HG02642 (cell line): ENCODE measurements around the gene DLG3.
"Not testable (repeated sequence)": the region's sequence is repeated elsewhere in the genome, so short reads cannot be mapped to it uniquely, and the experiment has no call there.

Experiments used
- ATAC-seq: cut with Tn5 transposase; IDR thresholded peaks from one replicate; pipeline ENCODE4 v1.9.1; 2021; ENCODE audit warnings: mild to moderate bottlenecking; ENCODE audit not compliant: unreplicated experiment, poor library complexity

DLG3 gene

DNA sequence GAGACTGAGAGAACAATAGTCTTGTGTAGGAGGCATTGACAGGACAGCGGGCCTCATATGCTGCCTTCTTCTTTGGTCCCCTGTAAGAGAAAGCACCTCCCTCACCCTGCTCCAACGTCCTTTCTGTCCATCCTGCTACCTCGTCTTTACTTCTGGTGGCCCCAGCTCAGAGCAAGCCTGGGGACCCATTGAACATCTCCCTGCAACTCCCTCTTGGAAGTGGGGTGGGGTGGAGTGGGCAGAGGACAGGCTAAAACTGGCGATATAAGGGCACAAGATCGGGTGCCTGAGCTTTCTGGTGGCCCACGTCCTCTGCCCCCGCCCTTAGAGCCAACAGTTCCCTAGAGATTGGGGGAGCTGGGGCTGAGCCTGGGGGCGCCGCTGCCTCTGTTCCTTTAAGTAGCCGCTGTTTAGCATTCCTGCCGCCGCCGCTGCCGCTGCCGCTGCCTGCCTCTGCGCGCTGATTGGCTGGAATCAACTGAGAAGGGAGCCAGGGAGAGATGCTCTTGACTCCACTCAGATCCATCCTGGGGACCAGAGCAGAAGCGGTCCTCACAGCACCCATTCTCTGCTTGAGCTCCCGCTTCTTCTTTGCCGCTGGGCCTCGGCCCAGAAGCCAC, at the start of gene DLG3:
Gene DLG3, plus strand, starts transcription at position 510 of the 620 bp plus-strand sequence. CDS start 367 bp downstream, outside the sequence.
- ATAC-seq: no peak

DNA sequence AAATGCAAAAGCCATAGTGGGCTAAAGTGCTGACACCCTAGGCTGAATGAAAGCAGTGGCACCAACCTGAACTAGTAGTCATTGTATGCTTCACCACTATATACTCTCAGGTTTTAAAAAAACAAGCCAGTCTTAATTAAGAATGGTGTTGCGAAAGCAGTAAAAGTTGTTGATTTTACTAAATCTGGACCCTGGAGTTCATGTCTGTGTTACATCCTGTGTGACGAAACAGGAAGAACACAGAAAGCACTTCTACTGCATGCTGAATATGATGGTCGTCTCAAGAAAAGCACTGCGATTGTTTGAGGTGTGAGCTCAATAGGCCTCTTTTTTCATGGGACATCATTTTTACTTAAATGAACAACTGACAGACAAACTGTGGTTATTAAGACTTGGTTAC, 45.7 kb upstream of the DLG3 start:
- ATAC-seq: no peak

DNA sequence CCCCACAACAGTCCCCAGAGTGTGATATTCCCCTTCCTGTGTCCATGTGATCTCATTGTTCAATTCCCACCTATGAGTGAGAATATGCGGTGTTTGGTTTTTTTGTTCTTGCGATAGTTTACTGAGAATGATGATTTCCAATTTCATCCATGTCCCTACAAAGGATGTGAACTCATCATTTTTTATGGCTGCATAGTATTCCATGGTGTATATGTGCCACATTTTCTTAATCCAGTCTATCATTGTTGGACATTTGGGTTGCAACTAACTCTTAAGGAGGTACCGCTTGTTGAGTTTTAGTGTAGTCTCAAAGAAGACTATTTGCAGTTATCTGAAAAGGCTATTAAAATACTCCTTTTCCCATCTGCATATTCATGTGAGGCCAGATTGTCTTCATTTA, 44.5 kb upstream of the DLG3 start:
- ATAC-seq: not testable (repeated sequence)

DNA sequence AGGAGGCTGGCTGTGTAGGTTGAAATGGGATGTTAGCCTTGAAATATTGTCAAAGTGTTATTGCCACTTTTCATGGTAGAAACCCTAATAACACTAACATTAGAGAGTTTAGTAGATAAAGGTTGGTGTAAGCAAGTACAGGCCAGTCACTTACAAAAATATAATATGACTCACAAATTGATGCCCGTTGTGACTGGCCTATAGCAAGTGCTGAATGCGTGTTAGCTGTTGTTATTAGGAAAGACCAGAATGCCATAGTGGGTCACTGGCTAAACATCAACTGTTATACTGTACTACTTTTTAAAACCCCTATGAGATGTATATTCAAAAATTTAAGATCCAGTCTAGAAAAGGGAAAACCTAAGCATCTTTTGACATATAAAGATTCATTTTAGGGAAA, 41.9 kb upstream of the DLG3 start:
- no peak for ATAC-seq

DNA sequence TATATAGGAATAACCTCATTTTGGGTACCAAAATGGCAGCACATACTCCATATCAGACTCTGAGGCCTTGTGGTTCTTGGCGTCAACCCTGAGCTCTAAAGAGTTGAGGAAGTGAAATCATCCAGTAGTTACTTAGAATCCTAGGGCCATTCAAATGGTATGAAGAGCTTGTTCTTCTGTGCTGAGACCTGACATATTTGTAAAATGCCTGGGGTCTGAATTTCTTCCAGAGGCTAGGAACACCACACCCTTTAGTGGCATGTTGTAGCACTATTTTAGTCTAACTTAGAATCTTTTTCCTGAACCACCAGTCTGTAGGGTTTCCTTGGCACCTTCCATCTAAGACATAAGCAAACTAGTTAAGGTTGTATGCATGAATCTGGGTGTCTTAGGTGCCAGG, 39.6 kb upstream of the DLG3 start:
- ATAC-seq: no peak

DNA sequence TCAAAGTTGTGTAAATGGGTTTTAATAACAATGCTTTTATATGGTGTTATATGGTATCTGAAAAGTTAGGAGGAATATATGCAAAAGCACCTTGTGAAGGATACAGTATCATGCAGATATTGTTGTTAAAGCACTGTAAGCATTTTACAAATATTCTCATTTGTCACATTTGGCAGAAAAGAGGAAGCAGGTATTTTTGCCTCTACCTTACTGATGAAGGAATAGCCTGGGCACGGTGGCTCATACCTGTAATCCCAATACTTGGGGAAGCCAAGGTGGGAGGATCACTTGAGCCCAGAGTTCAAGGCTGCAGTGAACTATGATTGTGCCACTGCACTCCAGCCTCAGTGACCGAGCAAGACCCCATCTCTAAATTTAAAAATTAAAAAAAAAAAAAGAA, 33.7 kb upstream of the DLG3 start:
- ATAC-seq: no peak

DNA sequence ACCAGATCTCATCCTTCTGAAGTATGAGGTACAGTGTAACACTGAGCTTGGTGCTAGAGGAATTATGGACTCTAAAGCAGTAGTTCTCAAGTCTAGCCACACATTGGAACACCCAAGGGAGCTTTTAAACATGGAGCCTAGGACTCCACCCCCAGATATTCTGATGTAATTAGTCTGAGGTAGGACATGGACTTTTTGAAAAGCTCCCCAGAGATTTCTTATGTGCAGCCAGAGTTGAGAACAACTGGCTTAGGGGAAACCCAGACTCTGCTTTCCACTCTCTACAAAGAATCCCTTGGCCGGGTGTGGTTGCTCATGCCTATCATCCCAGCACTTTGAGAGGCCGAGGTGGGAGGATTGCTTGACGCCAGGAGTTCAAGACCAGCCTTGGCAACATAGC, 33.2 kb upstream of the DLG3 start:
- ATAC-seq: no peak

DNA sequence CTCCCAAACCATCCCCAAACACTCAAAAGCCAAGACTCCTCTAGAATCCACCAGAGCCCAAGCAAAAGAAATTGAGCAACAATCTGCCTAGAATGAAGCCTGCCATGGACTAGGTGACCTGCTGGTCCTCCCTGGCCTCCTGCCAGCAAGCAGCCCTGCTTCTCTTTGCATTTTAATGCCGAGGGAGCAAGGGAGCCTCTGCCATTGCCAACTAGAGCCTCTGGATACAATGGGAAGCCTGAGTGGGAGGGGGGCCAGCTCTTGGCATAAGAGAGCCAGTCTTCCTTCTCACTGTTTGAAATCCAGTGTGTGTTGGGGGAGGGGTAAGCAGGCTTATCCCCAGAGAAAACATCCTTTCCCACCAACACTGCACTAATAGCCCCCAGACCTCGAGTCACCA, 23.0 kb upstream of the DLG3 start:
- ATAC-seq: no peak

DNA sequence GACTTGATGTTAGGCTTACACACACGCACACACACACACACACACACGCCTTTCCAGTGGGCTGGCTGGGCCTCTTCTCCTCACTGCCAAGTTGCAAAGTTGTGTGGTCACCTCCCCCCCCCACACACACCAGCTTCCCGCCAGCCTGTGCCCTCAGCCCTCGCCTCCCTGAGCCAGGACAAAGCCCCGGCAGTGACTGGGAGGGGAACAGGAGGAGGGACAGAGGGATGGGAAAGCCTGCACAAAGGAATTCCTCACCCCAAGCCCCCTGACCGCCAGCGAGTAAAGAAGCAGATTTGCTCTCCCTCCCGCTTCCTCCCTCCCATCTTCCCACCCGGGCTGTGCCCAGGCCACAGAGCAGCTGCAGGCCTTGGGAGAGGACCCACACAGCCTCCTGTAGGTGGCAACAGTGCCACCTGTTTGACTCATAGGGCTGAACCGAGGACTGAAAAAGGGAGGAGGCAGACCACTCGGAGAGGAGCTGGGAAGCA, 21.7 kb upstream of the DLG3 start, which contains the start of gene GDPD2:
Gene GDPD2, plus strand, starts transcription at position 464 of the 491 bp plus-strand sequence. CDS start 1,671 bp downstream, outside the sequence.
- ATAC-seq: no peak

DNA sequence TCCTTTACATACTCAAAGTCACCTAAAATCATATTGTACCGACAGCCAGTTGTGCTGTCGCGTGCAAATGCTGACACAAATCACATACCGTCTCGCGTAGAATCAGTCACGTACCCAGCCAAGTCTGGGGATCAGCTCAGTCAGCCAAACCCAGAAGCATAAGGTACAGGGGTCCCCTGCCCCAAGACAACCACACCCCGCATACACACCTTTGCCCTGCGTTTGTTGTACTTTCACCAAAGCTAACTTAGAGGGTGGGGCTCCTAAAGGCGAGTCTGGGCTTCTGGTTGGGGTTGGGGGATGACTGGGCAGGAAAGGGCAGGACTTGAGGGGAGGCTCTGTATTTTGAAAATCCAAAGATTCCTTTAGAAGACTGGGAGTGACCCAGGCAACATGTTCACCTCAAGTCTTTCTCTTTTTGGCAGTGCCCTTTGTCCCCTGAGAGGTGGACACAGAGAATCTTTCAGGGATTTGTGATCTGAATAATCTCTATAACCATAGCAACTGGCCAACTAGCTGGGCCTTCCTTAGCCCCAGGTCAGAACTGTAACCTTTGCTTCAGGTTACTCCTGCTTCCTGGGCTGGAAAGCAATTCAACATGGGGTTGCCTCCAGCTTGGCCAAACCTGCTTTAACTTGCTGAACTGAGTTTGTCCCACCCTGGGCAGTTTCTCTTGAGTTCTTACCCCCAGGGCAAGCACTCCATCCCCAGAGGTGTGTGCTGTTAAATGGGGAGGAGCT, 20.5 kb upstream of the DLG3 start:
- no peak for ATAC-seq

DNA sequence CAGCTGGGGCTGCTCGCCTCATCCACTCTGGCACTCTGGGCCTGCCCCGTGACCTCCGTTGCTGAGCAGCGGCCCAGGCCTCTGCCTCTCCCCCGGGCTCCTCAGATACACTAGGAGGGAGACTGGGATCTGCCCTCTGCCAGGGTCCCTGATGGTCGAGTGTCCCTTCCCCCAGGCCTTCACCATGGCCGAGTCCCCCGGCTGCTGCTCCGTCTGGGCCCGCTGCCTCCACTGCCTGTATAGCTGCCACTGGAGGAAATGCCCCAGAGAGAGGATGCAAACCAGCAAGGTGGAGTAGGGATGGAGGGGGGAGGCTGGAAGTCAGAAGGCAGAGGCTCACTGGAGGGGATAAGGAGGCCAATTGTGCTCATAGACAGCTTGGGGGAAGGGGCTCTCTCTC, 19.8 kb upstream of the DLG3 start:
- no peak for ATAC-seq

DNA sequence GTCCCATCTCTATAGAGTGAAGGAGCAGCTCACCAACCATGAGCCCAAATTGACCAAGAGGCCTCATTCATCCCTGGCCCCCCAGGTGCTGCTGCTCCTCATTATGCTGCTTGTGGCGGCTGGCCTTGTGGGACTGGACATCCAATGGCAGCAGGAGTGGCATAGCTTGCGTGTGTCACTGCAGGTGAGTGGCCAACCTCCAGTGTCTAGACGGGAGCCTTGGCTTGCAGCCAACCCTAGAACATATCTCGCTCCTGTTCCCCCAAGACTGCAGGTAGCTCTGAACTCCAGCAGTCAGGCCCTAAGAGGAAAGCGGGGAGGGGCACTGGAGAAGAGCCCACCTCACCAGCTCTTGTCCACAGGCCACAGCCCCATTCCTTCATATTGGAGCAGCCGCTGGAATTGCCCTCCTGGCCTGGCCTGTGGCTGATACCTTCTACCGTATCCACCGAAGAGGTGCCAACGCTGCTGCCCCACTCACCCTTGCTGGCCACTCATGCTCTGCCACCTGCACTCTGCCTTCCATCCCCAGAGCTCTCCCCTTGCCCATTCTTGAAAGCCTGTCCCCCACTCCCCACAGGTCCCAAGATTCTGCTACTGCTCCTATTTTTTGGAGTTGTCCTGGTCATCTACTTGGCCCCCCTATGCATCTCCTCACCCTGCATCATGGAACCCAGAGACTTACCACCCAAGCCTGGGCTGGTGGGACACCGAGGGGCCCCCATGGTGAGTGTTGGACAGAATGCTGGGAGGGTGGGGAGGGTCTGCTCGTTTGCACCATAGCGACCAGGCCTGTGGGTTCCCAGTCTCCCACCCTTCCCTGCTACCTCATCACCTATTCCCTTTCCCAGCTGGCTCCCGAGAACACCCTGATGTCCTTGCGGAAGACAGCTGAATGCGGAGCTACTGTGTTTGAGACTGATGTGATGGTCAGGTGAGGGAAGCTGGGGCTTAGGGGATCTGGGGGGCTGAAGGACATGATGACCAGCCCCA, 18.1 kb upstream of the DLG3 start:
- no peak for ATAC-seq

DNA sequence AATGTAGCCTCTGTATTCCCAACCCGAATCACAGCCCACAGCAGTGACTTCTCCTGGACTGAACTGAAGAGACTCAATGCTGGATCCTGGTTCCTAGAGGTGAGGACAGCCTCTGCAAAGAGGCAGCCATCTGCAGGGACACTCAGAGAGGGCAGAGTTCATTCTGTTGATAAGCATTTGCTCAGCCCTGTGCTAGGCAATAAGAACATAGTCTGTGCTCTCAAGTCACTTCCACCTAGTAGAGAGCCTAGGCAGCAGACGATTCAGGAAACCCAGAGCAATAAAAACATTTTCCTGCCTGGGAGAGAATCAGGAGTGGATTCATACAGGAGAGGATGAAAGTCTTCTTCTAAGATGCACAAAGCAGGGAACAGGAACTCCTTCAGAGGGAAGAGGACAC, 17.3 kb upstream of the DLG3 start:
- ATAC-seq: no peak

DNA sequence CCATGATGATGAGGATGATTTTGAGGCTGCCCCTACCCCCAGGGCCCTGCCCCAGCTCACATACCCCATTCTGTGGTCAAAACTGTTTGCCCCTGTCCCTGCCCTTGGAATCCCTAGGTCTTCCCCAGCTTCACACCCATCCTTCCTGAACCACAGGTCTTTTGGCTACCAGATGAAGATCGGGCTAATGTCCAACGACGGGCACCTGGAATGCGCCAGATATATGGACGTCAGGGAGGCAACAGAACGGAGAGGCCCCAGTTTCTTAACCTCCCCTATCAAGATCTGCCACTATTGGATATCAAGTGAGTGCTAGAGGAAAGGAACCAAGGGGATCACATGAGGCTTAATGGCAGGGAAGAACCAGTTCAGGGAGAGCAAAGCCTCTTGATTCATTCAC, 14.9 kb upstream of the DLG3 start:
- no peak for ATAC-seq

DNA sequence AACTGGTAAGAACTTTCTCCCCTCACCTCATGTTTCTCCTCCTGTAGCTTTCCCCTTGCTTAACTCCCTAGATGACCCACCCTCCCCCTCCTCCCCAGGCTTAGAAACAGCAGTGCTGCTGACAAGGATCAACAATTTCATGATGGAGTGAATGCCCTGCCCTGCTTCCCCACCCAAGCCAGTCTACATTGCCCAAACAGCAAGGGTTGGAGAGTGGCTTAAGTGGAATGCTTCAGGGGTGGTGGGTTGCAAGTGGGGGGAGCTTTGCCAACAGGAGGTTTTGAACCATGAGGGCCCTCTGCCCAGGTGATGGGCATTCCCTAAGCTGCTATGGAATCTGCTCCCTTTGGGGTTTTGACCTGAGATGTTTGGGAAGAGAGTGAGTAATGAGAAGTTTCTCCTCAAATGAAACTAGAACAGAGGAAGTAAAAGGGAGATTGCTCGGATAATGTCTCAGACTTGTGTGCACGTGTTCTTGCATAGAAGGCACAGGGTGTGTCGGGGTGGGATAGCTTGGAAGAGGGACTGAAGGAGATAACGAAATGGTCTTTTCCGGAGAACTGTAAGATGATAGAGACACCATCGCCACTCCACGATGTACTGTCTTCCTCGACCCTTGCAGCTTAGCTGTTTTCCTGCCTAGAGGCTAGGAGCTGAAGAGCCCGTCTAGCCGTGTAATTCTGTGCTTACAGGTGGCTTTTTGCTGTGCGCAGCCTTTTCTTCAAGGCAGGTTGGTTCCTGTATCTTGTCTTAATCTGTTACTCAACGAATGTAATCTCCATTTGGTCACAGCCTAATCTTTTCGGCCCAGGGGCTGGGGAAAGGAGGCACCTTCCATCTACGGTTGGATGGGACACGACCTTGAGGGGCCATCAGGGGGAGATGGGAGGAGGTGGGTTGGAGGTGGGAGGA, 11.4 kb upstream of the DLG3 start:
- ATAC-seq: no peak

DNA sequence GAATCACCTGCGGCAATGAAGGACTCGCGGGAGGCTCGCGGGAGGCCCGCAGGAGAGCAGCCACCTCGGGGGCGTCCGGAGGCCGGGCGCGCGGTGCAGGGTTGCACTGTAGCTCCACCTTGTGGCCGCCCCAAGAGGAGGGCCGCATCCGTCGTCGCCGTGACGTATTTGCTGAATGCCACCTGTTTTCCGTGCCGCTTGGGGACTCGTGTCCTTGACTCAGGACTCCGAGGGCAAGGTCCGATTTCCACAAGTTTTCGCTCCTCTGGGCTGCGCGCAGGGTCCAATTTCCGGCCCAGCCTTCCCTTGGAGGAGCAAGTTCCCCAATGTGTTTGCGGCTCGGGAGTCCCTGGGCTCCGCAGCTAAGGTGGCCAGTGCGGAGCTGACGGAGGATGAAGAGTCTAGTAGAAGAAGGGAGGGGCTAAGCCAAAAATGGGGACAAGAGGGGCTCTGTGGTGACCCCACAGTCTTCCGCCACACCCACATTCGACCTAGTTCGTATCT, 10.7 kb upstream of the DLG3 start:
- ATAC-seq: peak; percentile 77

DNA sequence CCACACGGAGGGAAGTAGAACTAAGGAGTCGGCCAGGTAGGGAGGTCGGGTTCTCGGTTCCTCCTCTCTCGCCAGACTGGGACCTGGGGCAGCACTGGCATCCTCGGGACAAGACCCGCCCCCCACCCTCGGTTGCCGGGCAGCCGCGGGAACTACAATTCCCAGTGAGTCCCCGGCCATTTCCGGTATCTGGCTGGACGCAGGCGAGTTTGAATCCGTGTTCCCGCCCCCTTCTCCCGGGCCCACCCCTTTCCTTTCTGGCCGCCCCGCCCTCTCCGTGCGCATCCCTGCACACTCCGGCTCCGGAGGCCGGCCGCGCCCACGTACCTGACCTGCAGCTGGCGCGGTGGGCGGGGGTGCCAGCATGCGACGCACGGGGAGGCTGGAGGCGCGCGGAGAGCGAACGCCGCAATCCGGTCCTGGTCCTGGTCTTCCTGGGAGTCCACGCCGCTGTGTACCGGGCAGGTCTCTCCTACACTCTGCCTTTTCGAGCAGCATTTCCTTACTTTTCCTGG, 10.2 kb upstream of the DLG3 start:
- peak; percentile 77 for ATAC-seq

DNA sequence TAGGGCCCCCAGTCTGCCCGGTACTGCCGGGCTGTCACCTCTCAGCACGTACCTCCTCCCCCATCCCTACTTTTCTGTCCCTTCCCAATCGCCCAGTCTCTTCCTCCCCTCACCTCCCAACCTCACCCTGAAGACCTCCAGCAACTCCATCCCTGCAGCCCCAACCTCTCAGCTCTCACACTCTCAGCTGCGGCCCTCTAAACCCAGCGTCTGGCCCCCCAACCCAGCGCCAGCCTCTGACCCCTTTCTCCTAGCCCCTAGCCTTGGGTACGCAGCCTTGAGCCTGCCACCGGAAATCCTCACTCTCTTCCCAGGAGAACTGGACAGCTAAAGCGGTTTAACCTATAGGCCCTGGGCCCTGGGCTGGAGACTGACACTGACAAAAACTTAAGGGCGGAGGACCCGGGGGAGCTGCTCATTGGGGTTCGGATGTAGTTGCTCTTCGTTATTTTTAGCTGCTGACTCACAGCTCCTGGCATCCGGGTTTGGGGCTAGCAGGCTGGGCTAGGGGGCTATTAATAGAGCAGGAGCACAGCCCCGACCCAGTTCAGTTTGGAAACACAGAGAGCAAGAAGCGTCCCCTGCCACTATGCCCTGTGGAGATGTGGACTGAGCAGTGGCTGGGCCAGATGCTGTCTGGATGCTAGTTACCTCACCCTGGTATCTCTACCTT, 9.6 kb upstream of the DLG3 start:
- ATAC-seq: no peak

DNA sequence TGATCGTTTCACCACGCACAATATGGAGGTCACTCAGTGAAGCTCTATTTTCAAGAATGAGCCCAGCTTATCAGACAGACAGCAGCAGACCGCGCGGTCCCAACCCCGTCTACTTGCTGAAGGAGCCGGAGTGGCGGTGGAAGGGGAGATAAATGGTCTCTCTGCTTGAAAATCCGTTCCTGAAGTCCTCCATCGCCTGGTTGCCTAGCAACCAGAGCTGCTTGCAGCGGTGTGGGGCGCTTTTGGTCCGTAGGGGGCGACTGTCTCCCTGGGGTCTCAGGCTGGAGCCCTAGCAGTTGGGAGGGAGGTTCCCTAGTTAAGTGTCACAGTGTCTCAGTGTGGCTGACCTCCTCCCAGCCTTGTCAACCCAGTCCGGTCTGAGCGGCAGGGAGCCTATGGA, 8.3 kb upstream of the DLG3 start:
- no peak for ATAC-seq
